ENCODE measurements around the gene RNF14. TPM values are rescaled to one million over a fixed set of nuclear protein-coding genes. Genes with fewer than 3 reads are reported as not detected.

The RNF14 gene
- total and polyA plus RNA-seq, 2 donors (not counting 3 experiments of a cell fraction or from before 2014, with no cell fraction given): 23.5 to 55.9 TPM

- Histone ChIP-seq H3K4me1 (ENCODE audit: control insufficient read depth, extremely low read depth, insufficient read depth, low read length) (peaks cover 45% of the 10 kb centered on the region), H3K9me1 (replicated peaks; ENCODE audit: control insufficient read depth, extremely low read depth, insufficient read depth, low read length) (no peaks in the 10 kb centered on the region), H3K4me3 (replicated peaks in 1 of 3; ENCODE audit: insufficient read depth in 1 of 3, low read depth in 1 of 3, low read length in 3 of 3) (no peak overlapping the region), H3K27me3 (ENCODE audit: control insufficient read depth in 2 of 2, insufficient read depth in 2 of 2, low read length in 2 of 2) (no peaks in the 10 kb centered on the region), H2AFZ (ENCODE audit: low read depth, low read length) (peak overlapping the region; percentile 62), H3K9me3 (replicated peaks; ENCODE audit: control insufficient read depth, insufficient read depth, low read length) (no peaks in the 10 kb centered on the region), H3K4me2 (ENCODE audit: insufficient read depth, low read length) (no peak overlapping the region), H3K9ac (replicated peaks; ENCODE audit: extremely low read depth, insufficient read depth, low read length) (no peak overlapping the region), H3K36me3 (ENCODE audit: control insufficient read depth in 2 of 2, extremely low read depth in 1 of 2, insufficient read depth in 2 of 2, low read length in 2 of 2) (no peaks in the 10 kb centered on the region), H3K79me2 (ENCODE audit: control insufficient read depth, insufficient read depth, low read length) (no peaks in the 10 kb centered on the region), H4K20me1 (replicated peaks; ENCODE audit: control insufficient read depth, extremely low read depth, insufficient read depth, low read length) (no peaks in the 10 kb centered on the region), H3K27ac (ENCODE audit: insufficient read depth, low read depth, low read length) (peak overlapping the region; percentile 83)
- no TSS peak for BruUV-seq (replicated peaks)
- ChIA-PET POLR2A (interaction anchor here (0.7 kb wide), 1 partner anchor 95 kb away, joined by 7 read pairs; no protein-coding TSS in a partner anchor), CTCF (interaction anchor here (1.0 to 10.0 kb wide), 10 partner anchors 11 to 322 kb away, joined by 3 to 122 read pairs (median 8); partner anchors contain the start of gene NDFIP1)
- intact Hi-C loops (cut with micrococcal nuclease): loop anchor here (2.0 to 10.0 kb wide), 4 partner anchors 311 to 341 kb away; partner anchors contain the start of genes ARAP3 and SPRY4
- dilution Hi-C loops (cut with MboI; ENCODE audit: extremely low pct_ligation_motif_present, low sequenced_read_pairs): no loop called here
- peak; percentile 62 for DNase-seq (ENCODE audit: low read depth, low spot score)
- FAIRE-seq: peak; percentile 89
- TF ChIP-seq MYC (IDR thresholded peaks at IDR 0.05; ENCODE audit: low read depth, low read length) (no peak), FOS (IDR thresholded peaks at IDR 0.05; ENCODE audit: borderline replicate concordance, insufficient read depth, low read length) (peak; percentile 34)
Measured at GRCh38 chr5:142013734-142014521, 45.0 kb downstream of the RNF14 start.

GRCh38 chr5:142014911-142015584, 46.1 kb downstream of the RNF14 start:
- Histone ChIP-seq H3K4me1 (ENCODE audit: control insufficient read depth, extremely low read depth, insufficient read depth, low read length) (peaks cover 45% of the 10 kb centered on the region), H3K9ac (replicated peaks; ENCODE audit: extremely low read depth, insufficient read depth, low read length) (no peak overlapping the region), H3K36me3 (ENCODE audit: control insufficient read depth in 2 of 2, extremely low read depth in 1 of 2, insufficient read depth in 2 of 2, low read length in 2 of 2) (no peaks in the 10 kb centered on the region), H3K4me2 (ENCODE audit: insufficient read depth, low read length) (peak overlapping the region; percentile 77), H2AFZ (ENCODE audit: low read depth, low read length) (no peak overlapping the region), H3K79me2 (ENCODE audit: control insufficient read depth, insufficient read depth, low read length) (no peaks in the 10 kb centered on the region), H4K20me1 (replicated peaks; ENCODE audit: control insufficient read depth, extremely low read depth, insufficient read depth, low read length) (no peaks in the 10 kb centered on the region), H3K9me1 (replicated peaks; ENCODE audit: control insufficient read depth, extremely low read depth, insufficient read depth, low read length) (no peaks in the 10 kb centered on the region), H3K27ac (ENCODE audit: insufficient read depth, low read depth, low read length) (peak overlapping the region; percentile 93), H3K4me3 (replicated peaks in 1 of 3; ENCODE audit: insufficient read depth in 1 of 3, low read depth in 1 of 3, low read length in 3 of 3) (no peak overlapping the region), H3K9me3 (replicated peaks; ENCODE audit: control insufficient read depth, insufficient read depth, low read length) (no peaks in the 10 kb centered on the region), H3K27me3 (ENCODE audit: control insufficient read depth in 2 of 2, insufficient read depth in 2 of 2, low read length in 2 of 2) (no peaks in the 10 kb centered on the region)
- peak; percentile 67 for FAIRE-seq
- dilution Hi-C loops (cut with MboI; ENCODE audit: extremely low pct_ligation_motif_present, low sequenced_read_pairs) (no loop called here), intact Hi-C loops (cut with micrococcal nuclease) (loop anchor here (1.0 to 10.0 kb wide), 6 partner anchors 10 to 340 kb away; partner anchors contain the start of genes ARAP3, NDFIP1 and SPRY4)
- CTCF ChIA-PET: interaction anchor here (1.0 to 10.0 kb wide), 15 partner anchors 10 to 323 kb away, joined by 3 to 122 read pairs (median 6); partner anchors contain the start of gene NDFIP1
- TF ChIP-seq EZH2 (IDR thresholded peaks at IDR 0.05; ENCODE audit: borderline replicate concordance, low read depth, low read length, severe bottlenecking): no peak
- TF ChIP-seq CTCF (IDR thresholded peaks at IDR 0.05; ENCODE audit: extremely low read depth in 1 of 2, insufficient read depth in 1 of 2, low read depth in 1 of 2, low read length in 2 of 2): peak; percentile 32 to 51
- TF ChIP-seq POLR2AphosphoS5 (IDR thresholded peaks at IDR 0.05; ENCODE audit: insufficient read depth, low read depth, low read length): no peak
- TF ChIP-seq MYC (IDR thresholded peaks at IDR 0.05; ENCODE audit: low read depth, low read length): no peak
- peak; percentile 72 for TF ChIP-seq GATA2 (IDR thresholded peaks at IDR 0.05; ENCODE audit: insufficient read depth, insufficient read length, low read depth, low read length)
- peak; percentile 79 for TF ChIP-seq FOS (IDR thresholded peaks at IDR 0.05; ENCODE audit: borderline replicate concordance, insufficient read depth, low read length)
- POLR2A ChIA-PET: no interaction called here
- peak; percentile 83 for DNase-seq (ENCODE audit: low read depth, low spot score)
- BruUV-seq (replicated peaks): no TSS peak

All from endothelial cell of umbilical vein (primary cell).